ENCODE data around the gene LPP.

DNA sequence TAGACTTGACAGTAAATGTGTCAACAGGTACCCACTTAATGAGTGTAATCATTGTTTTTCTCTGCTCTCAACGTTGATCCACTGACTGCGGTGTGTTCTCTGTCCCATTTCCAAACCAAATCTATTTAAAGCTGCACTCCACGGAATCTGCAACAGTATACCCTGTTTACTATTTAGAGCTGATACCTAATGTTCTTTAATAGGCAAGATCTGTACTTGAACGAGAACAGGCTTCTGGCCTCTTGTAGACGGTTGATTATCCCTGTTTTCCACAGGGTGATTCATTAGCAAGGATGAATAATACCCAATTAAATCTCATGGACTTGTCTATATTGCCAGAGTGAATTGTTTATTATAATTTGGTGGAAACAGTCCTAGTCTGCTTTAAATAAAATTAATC is 189.9 kb downstream of the LPP start:
- TF ChIP-seq MAFK (IDR thresholded peaks at IDR 0.05; ENCODE audit: low read depth, low read length) = no peak
- TF ChIP-seq, protein P1, sequence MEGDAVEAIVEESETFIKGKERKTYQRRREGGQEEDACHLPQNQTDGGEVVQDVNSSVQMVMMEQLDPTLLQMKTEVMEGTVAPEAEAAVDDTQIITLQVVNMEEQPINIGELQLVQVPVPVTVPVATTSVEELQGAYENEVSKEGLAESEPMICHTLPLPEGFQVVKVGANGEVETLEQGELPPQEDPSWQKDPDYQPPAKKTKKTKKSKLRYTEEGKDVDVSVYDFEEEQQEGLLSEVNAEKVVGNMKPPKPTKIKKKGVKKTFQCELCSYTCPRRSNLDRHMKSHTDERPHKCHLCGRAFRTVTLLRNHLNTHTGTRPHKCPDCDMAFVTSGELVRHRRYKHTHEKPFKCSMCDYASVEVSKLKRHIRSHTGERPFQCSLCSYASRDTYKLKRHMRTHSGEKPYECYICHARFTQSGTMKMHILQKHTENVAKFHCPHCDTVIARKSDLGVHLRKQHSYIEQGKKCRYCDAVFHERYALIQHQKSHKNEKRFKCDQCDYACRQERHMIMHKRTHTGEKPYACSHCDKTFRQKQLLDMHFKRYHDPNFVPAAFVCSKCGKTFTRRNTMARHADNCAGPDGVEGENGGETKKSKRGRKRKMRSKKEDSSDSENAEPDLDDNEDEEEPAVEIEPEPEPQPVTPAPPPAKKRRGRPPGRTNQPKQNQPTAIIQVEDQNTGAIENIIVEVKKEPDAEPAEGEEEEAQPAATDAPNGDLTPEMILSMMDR (conservative IDR thresholded peaks at IDR 0.05; ENCODE audit: low read depth, low read length) = no peak
- no peak for TF ChIP-seq POLR2A (IDR thresholded peaks at IDR 0.05; ENCODE audit: low read depth, low read length)
- TF ChIP-seq CEBPB (IDR thresholded peaks at IDR 0.05; ENCODE audit: low read depth, low read length) = no peak
- no peak for TF ChIP-seq SMC3 (IDR thresholded peaks at IDR 0.05; ENCODE audit: low read depth, low read length)
- no peak for TF ChIP-seq RFX5 (IDR thresholded peaks at IDR 0.05; ENCODE audit: low read depth, low read length)
